GM12878 (cell line): Measurements from ENCODE around the gene PBOV1. TPM values are rescaled to one million over a fixed set of nuclear protein-coding genes. Genes with fewer than 3 reads are reported as not detected.

Source experiments
- ATAC-seq: fragments of 200-7000 bp; cut with Tn5 transposase; 3 replicates; pipeline ENCODE4 v1.9.1; 2020; ENCODE audit warnings: mild to moderate bottlenecking, moderate library complexity
- BruUV-seq: library from RNA; stranded (reverse); fragments of 400-500 nt; replicated peaks from 2 replicates; lab custom pipeline; 2021; lab: Mats Ljungman, UMichigan
- CTCF ChIA-PET: fragments of 300-600 bp; sonication (Branson Sonifier 250); formaldehyde crosslinking; extraction: SDS; loops from one replicate; lab custom pipeline; 2021; ENCODE audit warnings: inconsistent platforms; lab: Yijun Ruan, JAX
- POLR2A ChIA-PET: fragments of 350-600 bp; formaldehyde crosslinking; extraction: SDS; loops from one replicate; lab custom pipeline; 2021; ENCODE audit warnings: inconsistent platforms; lab: Charles Lee
- RAD21 ChIA-PET: fragments of 300-600 bp; sonication (Branson Sonifier 250); formaldehyde crosslinking; loops from one replicate; lab custom pipeline; 2023; ENCODE audit warnings: antibody characterized with exemption; ENCODE audit not compliant: unreplicated experiment; lab: Charles Lee
- SMC1A ChIA-PET: fragments of 300-600 bp; sonication (Branson Sonifier 250); formaldehyde crosslinking; loops from one replicate; lab custom pipeline; 2023; ENCODE audit not compliant: unreplicated experiment, uncharacterized antibody; lab: Charles Lee
- DNase-seq: peaks from one replicate; pipeline ENCODE4 v3.0.0-alpha.2; 2011; ENCODE audit warnings: low read depth, low spot score
- FAIRE-seq: peaks from 3 replicates; lab custom pipeline; 2011; peaks lifted over from hg19 to GRCh38; lab: Jason Lieb, UNC
- H2AFZ ChIP-seq: 2 replicates; pipeline ENCODE4 v1.6.0; 2011; ENCODE audit warnings: low read depth, low read length, control low read depth; ENCODE audit not compliant: control insufficient read depth
- H3K27ac ChIP-seq: 2 replicates; pipeline ENCODE4 v1.5.1; 2011; ENCODE audit warnings: control low read depth; ENCODE audit not compliant: control insufficient read depth, insufficient read depth
- H3K27me3 ChIP-seq, 2 experiments: replicated peaks in 1 of 2; 2 replicates each; pipeline versions ENCODE4 v1.6.0 to v1.6.1; 2011; ENCODE audit warnings: low read length in 1 of 2; ENCODE audit not compliant: control insufficient read depth in 2 of 2, insufficient read depth in 2 of 2
- H3K36me3 ChIP-seq, 2 experiments: 2 replicates each; pipeline ENCODE4 v1.5.1; 2011; ENCODE audit warnings: low read length in 1 of 2; ENCODE audit not compliant: control insufficient read depth in 2 of 2, insufficient read depth in 2 of 2
- H3K4me1 ChIP-seq: 2 replicates; pipeline ENCODE4 v1.6.1; 2011; ENCODE audit warnings: mild to moderate bottlenecking, low read length, moderate library complexity, mixed read lengths; ENCODE audit not compliant: control insufficient read depth, insufficient read depth
- H3K4me2 ChIP-seq: 2 replicates; pipeline ENCODE4 v1.6.0; 2011; ENCODE audit warnings: control low read depth; ENCODE audit not compliant: control insufficient read depth, insufficient read depth
- H3K4me3 ChIP-seq: fragments of 200-600 bp; sonication (generic); 2 replicates; pipeline ENCODE4 v1.5.1; 2016
- H3K79me2 ChIP-seq: 2 replicates; pipeline ENCODE4 v1.6.0; 2011; ENCODE audit warnings: low read length; ENCODE audit not compliant: control insufficient read depth, insufficient read depth
- H3K9ac ChIP-seq: 2 replicates; pipeline ENCODE4 v1.8.0; 2011; ENCODE audit warnings: low read length, control low read depth, mixed read lengths; ENCODE audit not compliant: control insufficient read depth, insufficient read depth
- H3K9me3 ChIP-seq: replicated peaks from 3 replicates; pipeline ENCODE4 v1.5.1; 2011; ENCODE audit warnings: mild to moderate bottlenecking, low read length; ENCODE audit not compliant: control insufficient read depth, insufficient read depth
- H4K20me1 ChIP-seq: 2 replicates; pipeline ENCODE4 v1.6.0; 2011; ENCODE audit not compliant: control insufficient read depth, insufficient read depth
- BRCA1 ChIP-seq: IDR thresholded peaks from 2 replicates; pipeline ENCODE4 v1.6.1; 2011; ENCODE audit warnings: low read depth, low read length, improper control_type of control experiment
- ELK1 ChIP-seq: IDR thresholded peaks from 2 replicates; pipeline ENCODE4 v1.6.1; 2012; ENCODE audit warnings: low read depth, low read length, improper control_type of control experiment
- ESRRA ChIP-seq: IDR thresholded peaks from 2 replicates; pipeline ENCODE4 v1.6.1; 2012; ENCODE audit warnings: mild to moderate bottlenecking, low read length, improper control_type of control experiment
- FOXM1 ChIP-seq: IDR thresholded peaks from 2 replicates; pipeline ENCODE4 v1.6.1; 2012; ENCODE audit warnings: low read depth, mild to moderate bottlenecking, inconsistent platforms, low read length, moderate library complexity
- IKZF2 ChIP-seq, 2 experiments: fragments of 450-650 bp; IDR thresholded peaks; 2 replicates each; pipeline ENCODE4 v1.6.1; 2017; ENCODE audit warnings: mild to moderate bottlenecking in 2 of 2, moderate library complexity in 2 of 2
- IRF4 ChIP-seq: IDR thresholded peaks from 2 replicates; pipeline ENCODE4 v1.6.1; 2011; ENCODE audit warnings: low read depth, low read length
- MEF2B ChIP-seq: fragments of 450-650 bp; IDR thresholded peaks from 2 replicates; pipeline ENCODE4 v1.6.1; 2018; ENCODE audit warnings: mild to moderate bottlenecking, moderate library complexity; ENCODE audit not compliant: partially characterized antibody, poor library complexity, severe bottlenecking
- PAX5 ChIP-seq: IDR thresholded peaks from 2 replicates; pipeline ENCODE4 v1.6.1; 2011; ENCODE audit warnings: low read depth, low read length, borderline replicate concordance
- RUNX3 ChIP-seq: IDR thresholded peaks from 2 replicates; pipeline ENCODE4 v1.6.1; 2012; ENCODE audit warnings: low read length, inconsistent platforms
- SIX5 ChIP-seq: IDR thresholded peaks from 2 replicates; pipeline ENCODE4 v1.6.1; 2011; ENCODE audit warnings: mild to moderate bottlenecking, low read depth, low read length, moderate library complexity; ENCODE audit not compliant: severe bottlenecking
- TARDBP ChIP-seq: IDR thresholded peaks from 2 replicates; pipeline ENCODE4 v1.6.1; 2016; ENCODE audit warnings: borderline replicate concordance
- TCF3 ChIP-seq: IDR thresholded peaks from 2 replicates; pipeline ENCODE4 v1.6.1; 2012; ENCODE audit warnings: low read depth, mild to moderate bottlenecking, low read length, borderline replicate concordance; ENCODE audit not compliant: insufficient read depth
- ZSCAN29 ChIP-seq: fragments of 450-650 bp; IDR thresholded peaks from 2 replicates; pipeline ENCODE4 v1.6.1; 2017; ENCODE audit warnings: mild to moderate bottlenecking, moderate library complexity
- WGBS: methylation state at CpG from one replicate; pipeline ENCODE4 v1.1.6; 2016; ENCODE audit warnings: low lambda C conversion rate; ENCODE audit not compliant: insufficient replicate concordance, insufficient coverage; ENCODE audit errors: missing lambda C conversion rate; 5-methylcytosine and 5-hydroxymethylcytosine counted together
- in situ Hi-C: fragments of 300-500 bp; cut with MboI; formaldehyde crosslinking; loops from 9 replicates; pipeline ENCODE4 v1.14.3; 2018; ENCODE audit warnings: mixed read lengths
- intact Hi-C: fragments of 100-400 bp; cut with micrococcal nuclease; formaldehyde crosslinking; loops from one replicate; pipeline ENCODE4 v1.14.2; 2022; ENCODE audit not compliant: unreplicated experiment
- polyA plus RNA-seq, 11 experiments: library from polyadenylated mRNA; depleted of rRNA in 4 of 11; unstranded in 6 of 11; stranded (reverse) in 5 of 11; fragments of >200 nt; fragmentation: Nextera tagmentation in 4 of 11; fragmentation: Illumina TruSeq in 1 of 11; extraction: Ambion mirVana in 4 of 11; extraction: Trizol in 1 of 11; gene quantifications; 1 replicate in 1 of 11; 2 replicates in 10 of 11; pipeline versions ENCODE4 v1.2.1 to v1.2.3, GENCODE V29; 2011 to 2016; ENCODE audit warnings: inconsistent platforms in 2 of 11, missing spikeins in 2 of 11, low read depth in 1 of 11
- total RNA-seq, 4 experiments: library from RNA; depleted of rRNA in 3 of 4; stranded (reverse); fragments of >200 nt in 3 of 4; fragmentation: Illumina TruSeq in 1 of 4; extraction: Trizol in 1 of 4; gene quantifications; 2 replicates each; pipeline versions ENCODE4 v1.2.1 to v1.2.3, GENCODE V29; 2013 to 2021
- TF ChIP-seq, protein P1 (sequence below): fragments of 450-650 bp; IDR thresholded peaks from 2 replicates; pipeline ENCODE4 v1.6.1; 2017; ENCODE audit warnings: borderline replicate concordance
- TF ChIP-seq, protein P2 (sequence below): fragments of 450-650 bp; IDR thresholded peaks from 2 replicates; pipeline ENCODE4 v1.6.1; 2018; ENCODE audit warnings: mild to moderate bottlenecking, low read depth, moderate library complexity; ENCODE audit not compliant: partially characterized antibody

The PBOV1 gene
- total and polyA plus RNA-seq, 10 of the 15 experiments (the other 5 are each of a cell fraction or from before 2014, with no cell fraction given) = not detected

DNA sequence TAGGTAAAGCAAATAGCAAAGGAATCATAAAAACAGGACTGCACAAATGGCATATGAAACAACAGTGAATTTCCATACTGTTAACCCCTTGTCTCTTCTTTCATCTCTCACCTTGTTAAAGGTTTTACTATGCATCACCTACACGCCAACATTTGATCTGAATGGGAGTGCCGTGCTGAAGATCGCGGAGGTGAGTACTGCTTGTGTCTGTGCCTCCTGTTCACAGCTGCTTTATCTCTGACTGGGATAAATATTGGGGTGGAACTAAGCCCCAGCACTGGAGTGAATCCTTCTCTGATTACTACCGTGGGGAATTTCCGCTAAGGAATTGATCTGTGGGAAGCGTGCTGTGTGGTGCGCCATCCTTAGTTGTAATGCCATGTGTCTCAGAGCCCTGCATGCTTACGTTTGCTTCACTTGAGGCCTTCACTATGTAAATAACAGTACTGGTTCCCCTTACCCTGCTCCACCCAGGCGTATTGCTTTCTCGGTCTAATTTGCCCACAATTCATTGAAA, 11.4 kb upstream of the PBOV1 start:
- ChIA-PET SMC1A (no interaction called here), CTCF (no interaction called here), POLR2A (no interaction called here), RAD21 (no interaction called here)
- no peaks in the 10 kb centered on the region for H3K36me3 ChIP-seq
- H2AFZ ChIP-seq = no peak overlapping the region
- no peaks in the 10 kb centered on the region for H3K79me2 ChIP-seq
- H3K9me3 ChIP-seq = no peaks in the 10 kb centered on the region
- H3K27me3 ChIP-seq = peaks cover 0 to 3% of the 10 kb centered on the region in 2 experiments; a peak in 3 of 4 replicates
- H3K4me1 ChIP-seq = 0 out of 2 replicates have a peak, but pooled peaks cover 2% of the 10 kb centered on the region
- FAIRE-seq (no peak), ATAC-seq (no peak), DNase-seq (no peak)
- TF ChIP-seq, protein P1, sequence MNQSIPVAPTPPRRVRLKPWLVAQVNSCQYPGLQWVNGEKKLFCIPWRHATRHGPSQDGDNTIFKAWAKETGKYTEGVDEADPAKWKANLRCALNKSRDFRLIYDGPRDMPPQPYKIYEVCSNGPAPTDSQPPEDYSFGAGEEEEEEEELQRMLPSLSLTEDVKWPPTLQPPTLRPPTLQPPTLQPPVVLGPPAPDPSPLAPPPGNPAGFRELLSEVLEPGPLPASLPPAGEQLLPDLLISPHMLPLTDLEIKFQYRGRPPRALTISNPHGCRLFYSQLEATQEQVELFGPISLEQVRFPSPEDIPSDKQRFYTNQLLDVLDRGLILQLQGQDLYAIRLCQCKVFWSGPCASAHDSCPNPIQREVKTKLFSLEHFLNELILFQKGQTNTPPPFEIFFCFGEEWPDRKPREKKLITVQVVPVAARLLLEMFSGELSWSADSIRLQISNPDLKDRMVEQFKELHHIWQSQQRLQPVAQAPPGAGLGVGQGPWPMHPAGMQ = no peak
- TF ChIP-seq ESRRA (no peak), BRCA1 (no peak), FOXM1 (no peak), IRF4 (no peak), TARDBP (no peak), ELK1 (no peak), RUNX3 (no peak), ZSCAN29 (no peak), TCF3 (no peak), PAX5 (no peak), IKZF2 (IDR thresholded peaks at IDR 0.05) (no peak), SIX5 (no peak), MEF2B (no peak)
- TF ChIP-seq, protein P2, sequence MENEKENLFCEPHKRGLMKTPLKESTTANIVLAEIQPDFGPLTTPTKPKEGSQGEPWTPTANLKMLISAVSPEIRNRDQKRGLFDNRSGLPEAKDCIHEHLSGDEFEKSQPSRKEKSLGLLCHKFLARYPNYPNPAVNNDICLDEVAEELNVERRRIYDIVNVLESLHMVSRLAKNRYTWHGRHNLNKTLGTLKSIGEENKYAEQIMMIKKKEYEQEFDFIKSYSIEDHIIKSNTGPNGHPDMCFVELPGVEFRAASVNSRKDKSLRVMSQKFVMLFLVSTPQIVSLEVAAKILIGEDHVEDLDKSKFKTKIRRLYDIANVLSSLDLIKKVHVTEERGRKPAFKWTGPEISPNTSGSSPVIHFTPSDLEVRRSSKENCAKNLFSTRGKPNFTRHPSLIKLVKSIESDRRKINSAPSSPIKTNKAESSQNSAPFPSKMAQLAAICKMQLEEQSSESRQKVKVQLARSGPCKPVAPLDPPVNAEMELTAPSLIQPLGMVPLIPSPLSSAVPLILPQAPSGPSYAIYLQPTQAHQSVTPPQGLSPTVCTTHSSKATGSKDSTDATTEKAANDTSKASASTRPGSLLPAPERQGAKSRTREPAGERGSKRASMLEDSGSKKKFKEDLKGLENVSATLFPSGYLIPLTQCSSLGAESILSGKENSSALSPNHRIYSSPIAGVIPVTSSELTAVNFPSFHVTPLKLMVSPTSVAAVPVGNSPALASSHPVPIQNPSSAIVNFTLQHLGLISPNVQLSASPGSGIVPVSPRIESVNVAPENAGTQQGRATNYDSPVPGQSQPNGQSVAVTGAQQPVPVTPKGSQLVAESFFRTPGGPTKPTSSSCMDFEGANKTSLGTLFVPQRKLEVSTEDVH = no peak
- no peak overlapping the region for H3K9ac ChIP-seq
- WGBS = 65% methylated on average over 11 of the region's 11 CpGs
- no peak overlapping the region for H3K4me3 ChIP-seq
- no TSS peak for BruUV-seq
- H3K27ac ChIP-seq = no peak overlapping the region
- in situ Hi-C loops = no loop called here
- intact Hi-C loops = no loop called here
- no peak overlapping the region for H3K4me2 ChIP-seq
- no peaks in the 10 kb centered on the region for H4K20me1 ChIP-seq
